NCI-H1105 (cell line): ENCODE measurements around the gene CIART.
"Not testable (repeated sequence)": the region's sequence is repeated elsewhere in the genome, so short reads cannot be mapped to it uniquely, and the experiment has no call there.

Source experiments
- DNase-seq: peaks from one replicate; lab custom pipeline; 2025; lab: John Stamatoyannopoulos, UW

CIART gene

DNA sequence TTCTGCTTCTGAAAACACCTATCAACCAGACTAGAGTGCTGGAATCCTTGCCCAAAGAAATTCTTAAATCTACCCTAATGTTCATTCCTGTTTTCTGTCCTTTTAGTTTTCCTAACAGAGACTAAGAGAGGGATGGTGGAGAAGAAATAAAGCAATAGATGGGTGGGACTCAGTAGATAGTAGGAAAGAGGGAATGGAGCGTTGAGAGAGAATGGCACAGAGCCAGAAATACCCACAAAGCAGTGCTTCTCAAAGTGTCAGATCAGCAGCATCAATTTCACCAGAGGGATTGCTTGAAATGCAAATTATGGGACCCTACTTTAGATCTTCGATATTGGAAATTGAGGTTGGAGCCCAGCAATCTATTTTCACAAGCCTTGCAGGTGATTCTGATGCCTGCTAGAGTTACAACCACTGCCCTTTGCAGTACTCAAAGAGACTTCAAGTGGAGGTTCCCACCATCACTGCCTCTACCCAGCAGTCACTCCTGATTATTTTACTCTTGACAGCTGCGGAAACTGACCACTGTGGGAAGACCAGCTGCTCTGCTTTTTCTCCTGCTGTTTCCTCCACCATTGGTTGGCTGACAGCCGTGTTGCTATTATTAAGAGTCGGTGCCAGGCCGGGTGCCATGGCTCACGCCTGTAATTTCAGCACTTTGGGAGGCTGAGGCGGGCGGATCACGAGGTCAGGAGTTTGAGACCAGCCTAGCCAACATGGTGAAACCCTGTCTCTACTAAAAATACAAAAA lies 27.6 kb downstream of the CIART start:
- DNase-seq = peak; percentile 49

DNA sequence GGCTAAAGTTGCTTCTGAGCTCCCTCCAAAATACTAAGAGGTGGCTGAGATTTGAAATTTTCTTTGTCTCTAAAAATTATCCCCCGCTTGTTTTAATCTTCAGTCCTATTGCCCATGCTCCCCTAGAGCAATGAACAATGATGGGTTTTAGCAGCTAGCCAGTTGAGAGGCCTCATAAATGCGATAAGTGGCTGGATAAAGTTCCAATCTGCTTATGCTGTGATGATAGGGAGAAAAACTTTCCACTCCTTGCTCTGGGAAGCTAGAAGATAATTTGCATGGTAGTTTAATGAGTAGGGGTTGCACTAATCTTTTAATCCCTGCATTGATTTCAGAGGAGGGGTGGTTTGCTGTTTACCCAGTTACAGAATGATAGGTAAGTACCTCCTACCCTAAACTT lies 29.4 kb downstream of the CIART start:
- no peak for DNase-seq

DNA sequence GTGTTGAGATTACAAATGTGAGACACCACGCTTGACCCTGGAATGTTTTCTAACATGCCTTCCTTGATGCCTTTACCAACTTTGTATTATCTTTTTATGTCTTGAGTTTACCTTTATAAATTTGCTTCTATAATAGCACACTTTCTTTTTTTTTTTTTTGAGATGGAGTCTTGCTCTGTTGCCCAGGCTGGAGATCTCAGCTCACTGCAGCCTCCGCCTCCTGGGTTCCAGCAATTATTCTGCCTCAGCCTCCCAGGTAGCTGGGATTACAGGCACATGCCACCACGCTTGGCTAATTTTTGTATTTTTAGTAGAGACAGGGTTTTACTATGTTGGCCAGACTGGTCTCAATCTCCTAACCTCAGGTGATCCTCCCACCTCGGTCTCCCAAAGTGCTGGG lies 32.3 kb downstream of the CIART start:
- DNase-seq = not testable (repeated sequence)

DNA sequence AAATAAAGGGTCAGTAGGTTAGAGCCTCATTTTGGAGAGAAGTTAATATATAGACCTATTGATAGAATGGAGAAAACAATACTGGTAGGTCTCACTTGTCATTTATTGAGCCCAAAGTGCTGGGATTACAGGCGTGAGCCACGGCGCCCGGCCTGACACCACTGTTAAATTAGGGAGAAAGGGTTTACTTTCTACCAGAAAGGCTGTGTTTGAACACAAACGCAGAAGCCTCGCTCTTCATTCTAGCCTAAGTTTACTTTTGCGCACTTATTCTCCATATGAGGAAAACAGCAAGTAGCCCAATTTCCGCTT lies 38.3 kb downstream of the CIART start:
- DNase-seq = no peak

DNA sequence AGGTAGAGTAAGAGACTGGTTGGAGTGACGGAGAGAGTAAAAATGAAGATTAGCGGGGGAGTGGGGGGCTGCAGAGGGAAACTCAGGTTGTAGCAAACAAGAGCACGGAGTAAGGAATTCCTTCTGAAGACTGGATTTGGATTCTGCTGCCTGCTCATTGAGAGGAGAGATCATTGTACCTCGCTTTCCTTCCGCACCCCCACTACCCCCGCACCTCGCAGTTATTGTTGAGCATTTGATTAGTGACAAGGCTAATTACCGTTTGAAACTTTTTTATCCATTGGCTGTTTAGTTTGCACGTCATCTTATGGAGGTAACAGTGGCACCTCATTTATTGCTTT lies 39.4 kb downstream of the CIART start:
- no peak for DNase-seq

DNA sequence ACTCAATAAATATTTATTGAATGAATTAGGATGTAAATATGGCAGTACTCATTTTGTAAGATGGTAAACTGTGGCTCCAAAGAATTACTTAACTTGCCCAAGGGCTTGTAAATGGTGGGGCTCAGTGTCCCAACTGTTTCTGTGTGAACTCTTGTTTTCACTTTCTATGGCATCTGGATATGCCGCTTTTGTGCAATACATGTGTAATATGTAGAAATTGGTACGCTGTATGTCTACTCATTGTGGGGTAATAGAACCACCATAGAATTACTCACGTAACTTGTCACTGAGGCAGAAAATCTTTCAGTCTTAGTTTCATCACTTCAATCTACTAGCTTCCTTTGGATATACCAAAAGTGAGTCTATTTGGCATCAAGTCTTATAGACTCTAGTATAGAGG lies 40.0 kb downstream of the CIART start:
- no peak for DNase-seq

DNA sequence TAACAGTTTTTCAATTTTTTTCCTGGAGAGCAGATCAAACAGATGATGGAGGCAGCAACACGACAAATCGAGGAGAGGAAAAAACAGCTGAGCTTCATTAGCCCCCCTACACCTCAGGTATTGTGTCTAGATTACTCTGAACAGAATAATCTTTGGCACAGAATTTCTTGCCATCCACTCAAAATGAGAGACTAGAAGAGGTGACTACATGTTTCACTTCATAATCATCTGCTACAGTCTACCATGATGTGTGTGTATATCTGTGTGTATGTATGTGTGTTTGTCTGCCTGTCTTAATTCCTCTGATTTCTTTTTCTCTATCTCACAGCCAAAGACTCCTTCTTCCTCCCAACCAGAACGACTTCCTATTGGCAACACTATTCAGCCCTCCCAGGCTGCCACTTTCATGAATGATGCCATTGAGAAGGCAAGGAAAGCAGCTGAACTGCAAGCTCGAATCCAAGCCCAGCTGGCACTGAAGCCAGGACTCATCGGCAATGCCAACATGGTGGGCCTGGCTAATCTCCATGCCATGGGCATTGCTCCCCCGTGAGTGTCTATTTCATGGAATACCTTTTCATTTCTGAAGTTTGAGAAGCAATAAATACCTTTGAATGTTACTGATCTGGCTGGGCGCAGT lies 50.4 kb downstream of the CIART start:
- no peak for DNase-seq
